DND-41 (cell line): ENCODE results near the gene GPBP1L1.

Experiments
- EZH2 ChIP-seq: IDR thresholded peaks from 3 replicates; pipeline ENCODE4 v1.6.1; 2012; ENCODE audit warnings: borderline replicate concordance, low read depth, mild to moderate bottlenecking, moderate library complexity, low read length, inconsistent platforms; ENCODE audit not compliant: severe bottlenecking
- TF ChIP-seq, protein P1 (sequence below): IDR thresholded peaks from 2 replicates; pipeline ENCODE4 v1.5.1; 2012; ENCODE audit warnings: borderline replicate concordance, low read length, moderate library complexity, mild to moderate bottlenecking; ENCODE audit not compliant: poor library complexity, severe bottlenecking; ENCODE audit errors: extremely low read depth

DNA sequence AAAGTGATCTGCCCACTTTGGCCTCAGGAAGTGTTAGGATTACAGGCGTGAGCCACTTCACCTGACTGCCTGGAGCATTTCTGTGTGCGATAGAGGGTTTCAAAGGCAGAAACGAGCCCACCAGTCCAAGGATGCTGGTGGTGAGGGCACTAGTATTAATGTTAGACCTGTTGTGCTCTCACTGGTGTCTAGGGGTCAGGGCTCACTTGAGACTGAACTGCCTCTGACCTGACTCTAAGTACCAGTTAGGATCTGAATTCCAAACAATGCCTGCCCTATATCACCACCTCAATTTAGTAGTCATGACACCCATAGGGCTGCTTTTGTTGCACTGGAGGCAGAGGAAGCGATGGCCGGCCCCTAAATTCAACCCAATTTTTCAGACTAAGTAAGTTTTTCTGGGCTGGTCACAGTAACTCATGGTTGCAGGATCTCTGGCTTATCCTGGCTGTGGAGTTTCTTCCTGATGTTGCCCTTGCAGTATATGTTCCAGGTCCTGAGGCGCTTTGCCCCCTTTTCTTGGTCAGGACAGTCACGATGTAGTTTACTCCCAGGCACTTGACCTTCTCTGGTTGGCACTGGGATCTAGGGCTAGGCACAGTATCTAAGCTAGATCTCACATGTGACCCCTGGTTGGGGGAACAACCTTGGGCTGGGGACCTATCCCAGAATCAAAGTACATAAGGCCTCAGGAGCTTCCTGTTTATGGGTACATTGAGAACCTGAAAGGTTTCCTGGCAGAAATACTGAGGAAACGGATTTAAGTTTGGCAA is 67.0 kb downstream of the GPBP1L1 start:
- TF ChIP-seq, protein P1, sequence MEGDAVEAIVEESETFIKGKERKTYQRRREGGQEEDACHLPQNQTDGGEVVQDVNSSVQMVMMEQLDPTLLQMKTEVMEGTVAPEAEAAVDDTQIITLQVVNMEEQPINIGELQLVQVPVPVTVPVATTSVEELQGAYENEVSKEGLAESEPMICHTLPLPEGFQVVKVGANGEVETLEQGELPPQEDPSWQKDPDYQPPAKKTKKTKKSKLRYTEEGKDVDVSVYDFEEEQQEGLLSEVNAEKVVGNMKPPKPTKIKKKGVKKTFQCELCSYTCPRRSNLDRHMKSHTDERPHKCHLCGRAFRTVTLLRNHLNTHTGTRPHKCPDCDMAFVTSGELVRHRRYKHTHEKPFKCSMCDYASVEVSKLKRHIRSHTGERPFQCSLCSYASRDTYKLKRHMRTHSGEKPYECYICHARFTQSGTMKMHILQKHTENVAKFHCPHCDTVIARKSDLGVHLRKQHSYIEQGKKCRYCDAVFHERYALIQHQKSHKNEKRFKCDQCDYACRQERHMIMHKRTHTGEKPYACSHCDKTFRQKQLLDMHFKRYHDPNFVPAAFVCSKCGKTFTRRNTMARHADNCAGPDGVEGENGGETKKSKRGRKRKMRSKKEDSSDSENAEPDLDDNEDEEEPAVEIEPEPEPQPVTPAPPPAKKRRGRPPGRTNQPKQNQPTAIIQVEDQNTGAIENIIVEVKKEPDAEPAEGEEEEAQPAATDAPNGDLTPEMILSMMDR, result no peak
- no peak for TF ChIP-seq EZH2
